Urinary bladder (tissue), 4 donors: ENCODE data around the gene TRIM17. TPM values are rescaled to one million over a fixed set of nuclear protein-coding genes. Genes with fewer than 3 reads are reported as not detected.

Source experiments
- DNase-seq: peaks from one replicate; pipeline ENCODE4 v3.0.0-alpha.2; 2015; ENCODE audit errors: extremely low spot score
- H3K27ac ChIP-seq: one replicate; pipeline ENCODE4 v1.5.1; 2013; ENCODE audit warnings: low read depth, mild to moderate bottlenecking, moderate library complexity
- H3K36me3 ChIP-seq: one replicate; pipeline ENCODE4 v1.6.1; 2013; ENCODE audit warnings: mild to moderate bottlenecking, moderate library complexity; ENCODE audit not compliant: insufficient read depth
- H3K4me1 ChIP-seq: one replicate; pipeline ENCODE4 v1.6.1; 2013; ENCODE audit warnings: mild to moderate bottlenecking, moderate library complexity; ENCODE audit not compliant: insufficient read depth
- H3K4me3 ChIP-seq: one replicate; pipeline ENCODE4 v1.5.1; 2013; ENCODE audit warnings: low read depth, low read length
- WGBS: extraction: QIAGEN DNeasy Blood & Tissue Kit; methylation state at CpG from one replicate; pipeline ENCODE4 v1.1.7; 2013; 5-methylcytosine and 5-hydroxymethylcytosine counted together
- polyA plus RNA-seq: library from polyadenylated mRNA; stranded (reverse); fragments of 200-250 nt; gene quantifications from one replicate; pipeline ENCODE4 v1.2.3, GENCODE V29; 2013
- total RNA-seq: library from RNA; depleted of rRNA; stranded (reverse); fragments of >200 nt; gene quantifications from one replicate; pipeline ENCODE4 v1.2.3, GENCODE V29; 2014
- donor health status: healthy with polysubstance abuse.
- donor health status: healthy.

The TRIM17 gene, protein sequence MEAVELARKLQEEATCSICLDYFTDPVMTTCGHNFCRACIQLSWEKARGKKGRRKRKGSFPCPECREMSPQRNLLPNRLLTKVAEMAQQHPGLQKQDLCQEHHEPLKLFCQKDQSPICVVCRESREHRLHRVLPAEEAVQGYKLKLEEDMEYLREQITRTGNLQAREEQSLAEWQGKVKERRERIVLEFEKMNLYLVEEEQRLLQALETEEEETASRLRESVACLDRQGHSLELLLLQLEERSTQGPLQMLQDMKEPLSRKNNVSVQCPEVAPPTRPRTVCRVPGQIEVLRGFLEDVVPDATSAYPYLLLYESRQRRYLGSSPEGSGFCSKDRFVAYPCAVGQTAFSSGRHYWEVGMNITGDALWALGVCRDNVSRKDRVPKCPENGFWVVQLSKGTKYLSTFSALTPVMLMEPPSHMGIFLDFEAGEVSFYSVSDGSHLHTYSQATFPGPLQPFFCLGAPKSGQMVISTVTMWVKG
- total RNA-seq, result 1.9 TPM
- polyA plus RNA-seq, result 0.57 TPM

DNA sequence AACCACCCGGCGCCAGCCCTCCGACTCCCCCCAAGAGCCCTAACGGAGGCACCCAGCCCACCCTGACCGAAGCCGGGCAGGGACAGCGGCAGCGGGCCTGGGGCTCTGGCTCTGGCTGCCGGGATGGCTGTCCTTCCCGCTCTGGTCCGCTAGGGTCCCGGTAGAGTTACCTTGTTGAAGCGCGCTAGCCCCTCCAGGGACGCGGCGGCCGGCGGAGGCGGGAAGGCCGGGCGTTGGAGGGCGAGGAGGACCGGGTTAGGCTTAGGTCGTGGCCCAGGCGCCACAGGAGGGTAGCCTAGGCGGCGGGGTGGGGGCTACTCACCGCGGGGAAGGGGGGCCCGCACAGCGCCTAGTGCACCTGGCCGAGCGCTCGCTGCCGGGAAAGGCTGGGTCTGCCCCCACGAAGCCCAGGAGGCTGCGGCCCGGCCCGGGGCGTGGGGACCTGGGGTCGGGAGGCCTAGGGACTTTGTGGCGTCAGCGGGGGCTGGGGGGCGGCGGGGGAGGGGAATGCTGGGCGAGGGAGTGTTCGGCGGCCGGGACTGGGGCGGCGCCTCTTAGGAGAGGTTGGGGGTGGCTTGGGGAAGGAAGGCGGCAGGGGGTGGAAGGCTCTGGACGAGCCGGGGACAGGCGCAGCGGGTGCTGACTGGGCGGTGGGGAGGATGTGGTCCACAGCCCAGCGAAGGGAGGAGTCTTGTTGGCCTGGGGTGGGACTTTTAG lies at the start of gene TRIM17:
Gene TRIM17 (minus strand): TSS at position 645 of the 717 bp plus-strand sequence. CDS start 1,789 bp downstream, outside the sequence.
- 1% methylated on average over 59 of the region's 59 CpGs for WGBS
- Histone ChIP-seq H3K4me1 (no peaks in the 10 kb centered on the region), H3K4me3 (peak within 1 kb of the TSS; percentile 33), H3K36me3 (no peaks in the 10 kb centered on the region), H3K27ac (no peak within 1 kb of the TSS)
- DNase-seq, result no peak

DNA sequence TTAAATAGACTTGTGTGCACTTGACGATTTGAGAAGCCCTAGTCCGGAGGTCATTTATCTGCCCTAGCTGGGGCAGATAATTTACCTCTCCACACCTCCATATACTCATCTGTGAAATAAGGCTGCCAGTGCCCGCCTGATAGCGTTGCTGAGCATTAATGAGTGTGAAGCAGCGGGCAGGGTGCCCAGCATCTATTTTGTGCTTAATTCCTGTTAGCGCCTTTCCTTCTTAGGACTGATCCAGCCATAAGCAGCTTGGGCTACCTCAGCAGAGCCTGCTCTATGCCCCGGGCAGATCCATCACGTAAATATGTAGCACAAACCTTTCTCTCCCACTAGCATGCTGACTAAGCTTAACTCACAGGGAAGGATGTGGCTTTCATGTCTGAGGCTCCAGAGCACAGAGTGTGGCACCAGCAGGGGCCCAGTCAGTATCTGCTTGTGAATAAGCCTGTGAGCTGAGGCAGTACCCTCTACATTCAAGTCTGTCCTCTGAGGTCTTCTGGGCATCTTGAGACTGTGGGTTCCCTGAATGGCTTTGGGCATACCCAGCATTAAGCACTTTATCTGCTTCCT lies 49.0 kb upstream of the TRIM17 start:
- 66% methylated on average over 8 of the region's 8 CpGs for WGBS
- no peaks in the 10 kb centered on the region for H3K4me1 ChIP-seq
- no peak overlapping the region for H3K4me3 ChIP-seq
- no peak overlapping the region for H3K27ac ChIP-seq
- DNase-seq, result no peak
- no peaks in the 10 kb centered on the region for H3K36me3 ChIP-seq

DNA sequence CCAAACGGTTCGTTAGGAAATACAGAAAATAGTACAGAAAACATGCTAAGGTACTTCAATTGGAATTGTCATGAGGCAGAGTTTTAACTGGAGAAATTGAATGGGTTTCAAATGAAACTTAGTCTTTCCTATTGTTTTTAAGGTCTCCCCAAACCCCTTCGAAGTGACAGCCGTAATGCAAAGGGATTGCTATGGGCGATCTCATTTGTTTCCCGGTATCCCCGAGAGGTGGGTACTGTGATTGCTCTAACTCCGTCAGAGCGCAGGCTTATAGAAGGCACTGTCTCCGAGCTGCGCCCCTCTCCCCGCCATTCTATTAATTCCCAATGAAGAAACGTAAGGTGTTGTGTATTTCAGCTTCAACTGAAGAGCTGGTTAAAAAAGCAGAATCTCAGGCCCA lies 48.5 kb upstream of the TRIM17 start:
- H3K4me3 ChIP-seq, result no peak overlapping the region
- WGBS, result 14% methylated on average over 13 of the region's 13 CpGs
- DNase-seq, result no peak
- H3K27ac ChIP-seq, result no peak overlapping the region
- no peaks in the 10 kb centered on the region for H3K36me3 ChIP-seq
- no peaks in the 10 kb centered on the region for H3K4me1 ChIP-seq

DNA sequence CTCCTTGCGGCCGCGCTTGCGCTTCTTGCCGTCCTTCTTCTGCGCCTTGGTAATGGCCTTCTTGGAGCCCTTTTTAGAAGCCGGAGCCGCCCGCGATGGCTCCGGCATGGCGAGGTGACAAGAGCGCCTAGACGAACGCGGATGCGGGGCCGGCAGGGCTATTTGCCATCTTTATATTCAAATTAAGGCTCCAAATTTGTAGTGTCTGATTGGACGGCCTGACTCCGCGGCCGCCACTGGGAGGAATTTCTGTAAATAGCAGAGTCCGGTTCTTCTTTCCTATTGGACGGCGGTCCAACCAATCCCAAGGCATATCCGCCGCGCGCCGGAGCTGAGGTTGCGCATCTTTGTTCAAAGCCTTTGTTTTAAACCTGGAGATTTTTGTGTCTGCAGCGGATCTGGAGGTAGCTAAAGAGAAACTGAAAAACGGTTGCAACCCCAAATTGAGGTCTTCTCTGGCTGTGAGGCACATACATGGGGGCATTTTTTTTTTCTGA lies 47.9 kb upstream of the TRIM17 start:
- Histone ChIP-seq H3K27ac (no peak overlapping the region), H3K36me3 (no peaks in the 10 kb centered on the region), H3K4me1 (no peaks in the 10 kb centered on the region), H3K4me3 (no peak overlapping the region)
- DNase-seq, result peak; percentile 80
- under 1% methylated on average over 33 of the region's 33 CpGs for WGBS

DNA sequence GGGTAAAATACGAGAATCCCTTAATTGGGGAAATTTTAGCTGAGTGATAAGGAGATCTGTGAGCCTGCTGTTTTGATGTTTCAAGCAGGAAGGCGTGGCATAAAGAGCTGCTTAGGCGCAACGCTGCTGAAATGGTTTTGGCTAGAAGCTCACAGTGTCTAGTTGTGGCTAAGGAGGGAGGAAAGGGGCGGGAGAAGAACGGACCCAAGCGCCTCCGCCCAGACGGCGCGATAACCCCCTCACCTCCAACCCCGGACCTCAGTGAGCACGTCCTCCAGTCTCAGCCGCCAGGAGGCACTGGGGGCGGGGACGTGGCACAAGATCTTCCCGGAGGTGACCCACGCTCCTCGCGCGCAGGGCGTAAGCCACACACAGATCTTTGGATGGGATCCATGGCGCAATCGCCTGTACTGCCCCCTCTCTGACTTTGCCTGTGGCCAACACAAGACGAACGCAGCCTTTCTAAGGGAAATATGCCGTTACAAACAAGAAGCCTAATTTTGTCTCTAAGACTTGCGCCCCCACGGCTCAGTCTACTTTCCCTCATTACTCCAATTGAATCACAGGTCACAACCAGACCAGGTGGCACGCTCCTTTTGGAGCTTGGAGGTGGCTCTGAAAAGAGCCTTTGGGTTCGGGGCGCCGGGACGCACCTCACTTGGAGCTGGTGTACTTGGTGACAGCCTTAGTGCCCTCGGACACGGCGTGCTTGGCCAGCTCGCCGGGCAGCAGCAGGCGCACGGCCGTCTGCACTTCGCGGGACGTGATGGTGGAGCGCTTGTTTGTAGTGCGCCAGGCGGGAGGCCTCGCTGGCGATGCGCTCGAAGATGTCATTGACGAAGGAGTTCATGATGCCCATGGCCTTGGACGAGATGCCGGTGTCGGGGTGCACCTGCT lies 47.1 kb upstream of the TRIM17 start:
- no peak for DNase-seq
- no peaks in the 10 kb centered on the region for H3K4me1 ChIP-seq
- 2% methylated on average over 55 of the region's 56 CpGs for WGBS
- no peak overlapping the region for H3K4me3 ChIP-seq
- no peaks in the 10 kb centered on the region for H3K36me3 ChIP-seq
- no peak overlapping the region for H3K27ac ChIP-seq

DNA sequence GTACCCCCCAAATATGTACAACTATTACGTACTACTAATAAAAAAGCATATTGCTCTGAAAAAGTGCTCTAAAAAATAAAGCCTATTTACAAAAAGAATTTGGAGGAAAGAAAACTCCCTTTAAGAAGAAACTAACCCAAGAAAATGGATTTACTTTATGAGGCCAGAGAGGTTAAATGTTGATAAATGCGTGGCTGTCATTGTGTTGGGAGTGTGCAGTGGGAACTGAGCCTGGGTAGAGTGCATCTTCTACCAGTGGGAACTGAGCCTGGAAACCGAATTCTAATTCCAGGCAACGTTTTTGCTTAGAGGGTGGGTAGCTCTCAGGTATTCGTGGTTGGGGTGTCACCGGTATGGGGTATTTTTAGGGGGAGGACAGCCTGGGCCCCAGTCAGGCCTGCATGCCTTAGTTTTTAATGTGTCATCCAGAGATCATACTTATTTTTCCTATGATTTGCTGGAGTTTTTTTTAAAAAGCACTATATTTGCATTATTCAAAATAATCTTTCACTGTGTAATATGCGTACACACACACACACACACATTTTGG lies 46.4 kb upstream of the TRIM17 start:
- Histone ChIP-seq H3K4me3 (no peak overlapping the region), H3K36me3 (no peaks in the 10 kb centered on the region), H3K4me1 (no peaks in the 10 kb centered on the region), H3K27ac (no peak overlapping the region)
- DNase-seq, result no peak
- WGBS, result 55% methylated on average over 7 of the region's 7 CpGs

DNA sequence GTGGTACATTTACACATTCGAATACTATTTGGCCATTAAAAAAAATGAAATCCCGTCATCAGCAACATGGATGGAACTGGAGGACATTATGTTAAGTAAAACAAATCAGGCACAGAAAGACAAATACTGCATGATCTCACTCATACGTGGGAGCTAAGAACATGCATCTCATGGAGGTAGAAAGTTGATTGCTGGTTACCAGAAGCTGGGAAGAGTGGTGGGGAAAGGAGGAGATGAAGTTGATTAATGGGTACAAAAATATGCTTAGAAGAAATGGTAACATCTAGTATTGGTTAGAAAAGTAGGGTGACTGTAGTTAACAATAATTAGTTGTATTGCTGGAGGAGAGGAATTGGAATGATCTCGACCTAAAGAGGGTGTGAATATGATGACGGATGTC lies 45.9 kb upstream of the TRIM17 start:
- no peaks in the 10 kb centered on the region for H3K36me3 ChIP-seq
- H3K27ac ChIP-seq, result no peak overlapping the region
- H3K4me3 ChIP-seq, result no peak overlapping the region
- DNase-seq, result no peak
- WGBS, result 83% methylated on average over 5 of the region's 5 CpGs
- no peaks in the 10 kb centered on the region for H3K4me1 ChIP-seq

DNA sequence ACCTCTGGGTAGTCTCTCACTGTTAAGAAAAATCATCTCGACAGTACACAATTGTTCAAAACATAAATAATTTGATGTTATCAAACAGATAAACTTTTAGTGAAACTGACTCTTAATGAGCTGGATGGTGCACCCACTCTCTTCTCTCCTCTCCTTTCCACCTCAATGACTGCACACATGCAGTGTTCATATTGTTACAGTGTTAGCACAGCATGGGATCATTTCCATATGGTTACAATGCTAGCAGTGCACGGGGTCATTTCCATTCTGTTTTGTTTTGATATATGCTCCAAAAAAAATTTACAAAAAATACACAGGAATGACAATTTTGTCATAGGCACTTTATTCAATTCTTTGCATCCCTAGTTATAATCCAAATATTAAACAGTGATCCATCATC lies 44.2 kb upstream of the TRIM17 start:
- 74% methylated on average over 2 of the region's 2 CpGs for WGBS
- Histone ChIP-seq H3K4me3 (no peak overlapping the region), H3K27ac (no peak overlapping the region), H3K4me1 (no peaks in the 10 kb centered on the region), H3K36me3 (no peaks in the 10 kb centered on the region)
- DNase-seq, result no peak

DNA sequence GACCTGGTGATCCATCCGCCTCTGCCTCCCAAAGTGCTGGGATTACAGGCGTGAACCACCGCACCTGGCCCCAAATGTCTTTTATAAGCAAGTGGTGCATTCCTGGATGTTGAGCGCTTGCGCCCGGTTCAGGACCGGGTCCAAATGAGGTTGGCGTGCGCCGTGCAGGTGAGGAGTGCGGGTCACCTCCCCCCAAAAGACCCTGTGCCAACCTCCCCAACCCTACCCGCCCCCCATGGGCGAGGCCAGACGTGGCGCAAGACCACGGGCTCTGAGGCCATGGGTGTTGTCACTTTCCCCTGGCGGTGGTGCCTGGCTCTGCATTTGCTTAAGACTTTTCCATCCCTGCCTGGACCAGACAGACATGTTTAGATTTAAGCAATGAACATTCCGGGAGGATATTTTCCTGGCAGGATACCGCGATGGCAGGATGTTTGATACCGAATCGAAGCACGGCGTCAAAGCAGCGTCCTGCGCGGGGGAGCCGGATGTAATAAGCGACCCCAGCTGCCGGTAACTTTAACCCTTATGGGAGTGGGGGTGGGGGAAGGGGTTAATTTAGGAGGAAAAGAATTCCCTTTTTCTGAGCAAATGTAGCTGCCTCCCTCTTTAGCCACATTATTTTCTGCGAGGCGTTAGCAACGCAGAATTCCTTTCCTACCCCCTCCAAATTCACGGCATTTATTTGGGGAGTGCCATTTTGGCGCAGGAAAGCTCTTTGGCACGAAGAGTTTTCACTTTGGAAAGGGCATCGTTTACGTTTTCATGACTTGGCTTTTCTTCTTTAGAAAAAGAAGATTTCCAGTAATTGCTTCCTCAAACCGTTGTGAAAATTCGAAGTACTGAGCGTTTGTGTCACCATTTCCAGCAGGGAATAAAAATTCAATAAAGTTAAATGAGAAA lies 42.7 kb upstream of the TRIM17 start:
- no peak for DNase-seq
- Histone ChIP-seq H3K4me3 (no peak overlapping the region), H3K36me3 (no peaks in the 10 kb centered on the region), H3K4me1 (no peaks in the 10 kb centered on the region), H3K27ac (no peak overlapping the region)
- 5% methylated on average over 41 of the region's 41 CpGs for WGBS

DNA sequence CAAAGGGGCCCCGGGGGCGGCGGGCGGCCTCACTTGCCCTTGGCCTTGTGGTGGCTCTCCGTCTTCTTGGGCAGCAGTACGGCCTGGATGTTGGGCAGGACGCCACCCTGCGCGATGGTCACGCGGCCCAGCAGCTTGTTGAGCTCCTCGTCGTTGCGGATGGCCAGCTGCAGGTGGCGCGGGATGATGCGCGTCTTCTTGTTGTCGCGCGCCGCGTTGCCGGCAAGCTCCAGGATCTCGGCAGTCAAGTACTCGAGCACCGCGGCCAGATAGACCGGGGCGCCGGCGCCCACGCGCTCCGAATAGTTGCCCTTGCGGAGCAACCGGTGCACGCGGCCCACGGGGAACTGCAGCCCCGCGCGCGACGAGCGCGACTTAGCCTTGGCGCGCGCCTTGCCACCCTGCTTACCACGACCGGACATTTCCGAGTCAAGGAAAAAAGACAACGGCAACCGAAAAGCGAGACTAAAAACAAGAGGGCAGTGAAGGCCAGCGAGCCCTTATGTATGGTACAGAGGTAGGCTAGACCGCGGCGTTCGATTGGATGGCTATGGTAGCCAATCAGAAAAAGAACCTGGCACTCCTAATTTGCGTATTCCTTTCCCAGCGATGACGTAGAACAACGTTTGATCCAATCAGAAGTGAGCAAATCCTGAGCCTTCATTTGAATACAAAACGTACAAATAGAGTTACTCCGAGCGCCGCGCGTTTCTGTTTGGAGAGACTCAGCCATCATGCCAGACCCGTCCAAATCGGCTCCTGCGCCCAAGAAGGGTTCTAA lies 40.9 kb upstream of the TRIM17 start:
- Histone ChIP-seq H3K4me3 (peak overlapping the region; percentile 23), H3K4me1 (no peaks in the 10 kb centered on the region), H3K36me3 (no peaks in the 10 kb centered on the region), H3K27ac (peak overlapping the region; percentile 63)
- WGBS, result under 1% methylated on average over 74 of the region's 74 CpGs
- DNase-seq, result peak; percentile 99

DNA sequence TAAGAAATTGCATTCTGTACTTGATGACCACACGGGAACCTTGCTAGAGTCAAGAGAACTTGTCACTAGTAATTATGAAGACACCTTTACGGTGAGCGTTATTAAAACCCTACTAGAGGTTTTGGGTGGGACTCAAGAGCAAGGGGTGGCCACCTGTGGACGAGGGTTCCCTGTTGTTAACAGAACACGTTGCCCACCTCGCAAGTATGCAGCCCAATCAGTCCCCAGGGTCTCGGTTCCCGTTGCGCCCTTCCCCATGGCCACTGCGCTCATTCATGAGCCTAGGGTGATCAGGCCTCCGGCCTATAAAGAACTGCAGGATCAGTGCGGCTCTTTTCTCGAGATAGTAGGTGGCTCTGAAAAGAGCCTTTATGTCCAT lies 40.3 kb upstream of the TRIM17 start:
- Histone ChIP-seq H3K36me3 (no peaks in the 10 kb centered on the region), H3K27ac (peak overlapping the region; percentile 63), H3K4me3 (peak overlapping the region; percentile 23), H3K4me1 (no peaks in the 10 kb centered on the region)
- no peak for DNase-seq
- WGBS, result 20% methylated on average over 13 of the region's 13 CpGs
